Peyer's patch (tissue), 4 donors: ENCODE measurements around the gene TMOD2. TPM values are rescaled to one million over a fixed set of nuclear protein-coding genes. Genes with fewer than 3 reads are reported as not detected.

Experiments used
- DNase-seq, 3 donors: peaks; one replicate each; pipeline ENCODE4 v3.0.0-alpha.2; 2017 to 2019
- H3K27ac ChIP-seq, 4 donors: fragments of 200-600 bp; sonication (generic); one replicate each; pipeline ENCODE4 v1.5.1; 2016 to 2019
- H3K27me3 ChIP-seq, 2 donors: fragments of 200-600 bp; sonication (generic); one replicate each; pipeline ENCODE4 v1.5.1; 2019
- H3K36me3 ChIP-seq, 3 donors: fragments of 200-600 bp; sonication (generic); one replicate each; pipeline ENCODE4 v1.5.1; 2016 to 2019
- H3K4me1 ChIP-seq, 4 donors: fragments of 200-600 bp; sonication (generic); one replicate each; pipeline ENCODE4 v1.5.1; 2016 to 2019
- H3K4me3 ChIP-seq, 4 donors: fragments of 200-600 bp; sonication (generic); 1 replicate in 3 of 4; 2 replicates in 1 of 4; pipeline ENCODE4 v1.5.1; 2016 to 2019; ENCODE audit warnings: mild to moderate bottlenecking in 1 of 4
- H3K9me3 ChIP-seq, 4 donors: fragments of 200-600 bp; sonication (generic); one replicate each; pipeline ENCODE4 v1.5.1; 2016 to 2019; ENCODE audit warnings: mild to moderate bottlenecking in 1 of 4
- POLR2A ChIP-seq, 2 donors: fragments of 450-650 bp; IDR thresholded peaks; one replicate each; pipeline ENCODE4 v1.5.1; 2017; ENCODE audit warnings: antibody characterized with exemption in 2 of 2, mild to moderate bottlenecking in 2 of 2, moderate library complexity in 2 of 2
- total RNA-seq, 4 donors: library from RNA; depleted of rRNA; stranded (reverse); fragments of >200 nt; gene quantifications; one replicate each; pipeline ENCODE4 v1.1.0, GENCODE V29; 2016
- TF ChIP-seq, protein P1 (sequence below), 6 experiments: fragments of 450-650 bp in 4 of 6; fragments of 200-600 bp in 2 of 6; sonication (generic) in 1 of 6; IDR thresholded peaks; one replicate each; pipeline ENCODE4 v1.5.1; 2017 to 2019; ENCODE audit warnings: antibody characterized with exemption in 6 of 6, mild to moderate bottlenecking in 3 of 6, moderate library complexity in 1 of 6

The TMOD2 gene
- total RNA-seq, 4 donors from 2014 or later = 4.0 to 25.6 (median 6.6) TPM

DNA sequence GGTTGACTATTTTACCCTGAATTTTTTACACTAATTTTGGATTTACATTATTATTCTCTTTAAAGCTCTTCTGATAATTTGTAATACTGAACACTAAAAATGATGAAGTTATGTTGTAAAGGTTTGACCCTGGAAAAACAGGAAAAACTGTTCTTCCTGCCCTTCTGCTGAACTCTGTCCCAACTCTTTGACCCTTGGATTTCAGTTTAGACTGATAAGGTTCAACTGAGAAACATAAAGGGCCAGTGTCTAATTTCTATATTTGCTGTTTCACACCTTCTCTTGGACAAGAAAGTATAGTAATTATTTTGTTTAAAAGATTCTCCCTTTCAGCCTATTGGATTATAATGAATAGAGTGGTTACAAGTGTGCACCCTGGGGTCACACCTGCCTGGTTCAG, 65.2 kb downstream of the TMOD2 start:
- H3K4me3 ChIP-seq = no peak overlapping the region
- H3K9me3 ChIP-seq = peaks cover 0 to 3% (median 0%) of the 10 kb centered on the region in 4 donors
- H3K27ac ChIP-seq = no peak overlapping the region
- no peaks in the 10 kb centered on the region for H3K36me3 ChIP-seq
- H3K4me1 ChIP-seq = peaks cover 0 to 8% (median 0%) of the 10 kb centered on the region in 4 donors
- no peaks in the 10 kb centered on the region for H3K27me3 ChIP-seq
- TF ChIP-seq POLR2A (IDR thresholded peaks at IDR 0.05) = no peak
- TF ChIP-seq, protein P1, sequence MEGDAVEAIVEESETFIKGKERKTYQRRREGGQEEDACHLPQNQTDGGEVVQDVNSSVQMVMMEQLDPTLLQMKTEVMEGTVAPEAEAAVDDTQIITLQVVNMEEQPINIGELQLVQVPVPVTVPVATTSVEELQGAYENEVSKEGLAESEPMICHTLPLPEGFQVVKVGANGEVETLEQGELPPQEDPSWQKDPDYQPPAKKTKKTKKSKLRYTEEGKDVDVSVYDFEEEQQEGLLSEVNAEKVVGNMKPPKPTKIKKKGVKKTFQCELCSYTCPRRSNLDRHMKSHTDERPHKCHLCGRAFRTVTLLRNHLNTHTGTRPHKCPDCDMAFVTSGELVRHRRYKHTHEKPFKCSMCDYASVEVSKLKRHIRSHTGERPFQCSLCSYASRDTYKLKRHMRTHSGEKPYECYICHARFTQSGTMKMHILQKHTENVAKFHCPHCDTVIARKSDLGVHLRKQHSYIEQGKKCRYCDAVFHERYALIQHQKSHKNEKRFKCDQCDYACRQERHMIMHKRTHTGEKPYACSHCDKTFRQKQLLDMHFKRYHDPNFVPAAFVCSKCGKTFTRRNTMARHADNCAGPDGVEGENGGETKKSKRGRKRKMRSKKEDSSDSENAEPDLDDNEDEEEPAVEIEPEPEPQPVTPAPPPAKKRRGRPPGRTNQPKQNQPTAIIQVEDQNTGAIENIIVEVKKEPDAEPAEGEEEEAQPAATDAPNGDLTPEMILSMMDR (IDR thresholded peaks at IDR 0.05) = no peak
- no peak for DNase-seq

DNA sequence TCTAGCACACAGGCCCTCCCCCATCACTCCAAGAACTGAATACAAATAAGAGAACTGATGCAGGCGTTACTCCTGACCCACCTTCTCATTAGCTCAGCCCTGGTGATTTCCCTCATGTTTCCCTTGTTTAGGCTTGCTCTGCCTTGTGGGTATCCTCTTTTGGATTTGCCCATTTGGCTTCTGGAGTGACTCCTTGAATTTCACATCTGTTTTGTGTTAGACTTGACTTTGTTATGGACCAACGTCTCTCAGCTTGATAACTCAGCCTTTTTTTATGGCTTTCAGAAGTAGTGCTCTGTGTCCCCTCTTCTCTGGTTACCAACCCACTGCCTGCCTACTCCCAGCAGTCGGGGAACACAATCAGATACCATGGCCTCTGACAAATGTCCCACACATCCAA, 66.8 kb downstream of the TMOD2 start:
- peaks cover 0 to 8% (median 0%) of the 10 kb centered on the region in 4 donors for H3K4me1 ChIP-seq
- H3K27me3 ChIP-seq = no peaks in the 10 kb centered on the region
- H3K4me3 ChIP-seq = no peak overlapping the region
- H3K9me3 ChIP-seq = peaks cover 0 to 7% (median 0%) of the 10 kb centered on the region in 4 donors
- no peaks in the 10 kb centered on the region for H3K36me3 ChIP-seq
- TF ChIP-seq POLR2A (IDR thresholded peaks at IDR 0.05) = no peak
- TF ChIP-seq, protein P1 (IDR thresholded peaks at IDR 0.05) = no peak
- H3K27ac ChIP-seq = no peak overlapping the region
- no peak for DNase-seq

DNA sequence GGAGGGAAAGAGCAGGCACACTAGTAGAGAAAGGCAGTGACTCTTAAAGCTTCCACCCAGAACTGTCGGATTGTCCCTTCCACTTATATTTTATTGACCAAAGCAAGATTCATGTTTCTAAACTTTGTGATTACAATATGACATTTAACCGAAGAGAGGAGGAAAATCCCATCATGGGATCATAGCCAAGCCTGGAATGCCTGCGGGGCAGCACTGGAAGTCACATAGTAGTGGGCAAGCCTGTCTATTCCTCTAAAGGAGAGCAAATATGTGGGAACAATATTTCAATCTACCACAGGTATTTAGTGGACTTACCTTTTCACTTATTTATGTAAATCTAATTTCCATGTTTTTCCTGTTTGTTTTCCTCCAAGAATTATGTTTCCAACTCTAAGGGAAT, 74.3 kb downstream of the TMOD2 start:
- no peaks in the 10 kb centered on the region for H3K36me3 ChIP-seq
- H3K4me1 ChIP-seq = peaks cover 0 to 2% (median 0%) of the 10 kb centered on the region in 4 donors
- TF ChIP-seq, protein P1 (IDR thresholded peaks at IDR 0.05) = no peak
- TF ChIP-seq POLR2A (IDR thresholded peaks at IDR 0.05) = no peak
- H3K9me3 ChIP-seq = peaks cover 0 to 7% (median 0%) of the 10 kb centered on the region in 4 donors
- no peak for DNase-seq
- no peaks in the 10 kb centered on the region for H3K27me3 ChIP-seq
- no peak overlapping the region for H3K4me3 ChIP-seq
- no peak overlapping the region for H3K27ac ChIP-seq

DNA sequence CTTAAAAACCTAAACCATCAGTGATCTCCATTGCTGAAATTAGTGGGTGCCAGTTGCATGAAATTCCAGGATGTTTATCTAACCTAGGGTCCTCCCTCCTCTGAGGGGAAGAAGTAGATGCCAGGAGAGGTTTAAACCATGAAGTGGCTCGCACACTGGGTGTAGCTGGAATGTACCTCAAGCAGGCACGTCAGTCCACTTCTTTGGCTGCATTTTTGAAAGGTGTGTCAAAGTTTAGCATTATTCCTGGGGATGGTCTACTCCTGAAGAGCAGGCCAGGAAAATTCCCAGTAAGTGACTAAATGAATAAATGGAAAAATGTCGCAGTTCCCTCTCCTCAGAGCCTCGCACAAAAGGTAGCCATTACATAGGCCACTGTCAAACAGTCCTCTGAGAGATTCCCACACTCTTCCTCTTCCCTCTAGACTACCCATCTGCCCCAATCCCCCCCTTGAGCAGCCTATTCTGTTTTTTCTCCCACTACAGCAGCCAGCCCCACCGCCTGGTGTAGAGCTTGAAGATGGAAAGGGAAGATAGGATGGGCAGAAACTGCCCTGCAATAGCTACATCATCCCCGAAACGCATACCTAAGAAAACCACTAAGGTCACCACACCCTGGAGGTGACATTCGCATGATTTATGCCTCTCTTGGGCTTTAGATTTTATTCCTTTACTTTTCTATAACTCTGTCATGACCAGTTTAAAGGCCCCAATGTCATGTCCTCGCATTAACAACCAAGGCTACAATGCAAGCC, 77.4 kb downstream of the TMOD2 start:
- Histone ChIP-seq H3K4me3 (peak overlapping the region in 1 of 4 donors; percentile 97), H3K4me1 (peaks cover 0 to 20% (median 2%) of the 10 kb centered on the region in 4 donors), H3K36me3 (no peaks in the 10 kb centered on the region), H3K27ac (peak overlapping the region in 1 of 4 donors; percentile 92), H3K9me3 (no peaks in the 10 kb centered on the region), H3K27me3 (no peaks in the 10 kb centered on the region)
- TF ChIP-seq, protein P1 (IDR thresholded peaks at IDR 0.05) = no peak
- TF ChIP-seq POLR2A (IDR thresholded peaks at IDR 0.05) = no peak
- no peak for DNase-seq

DNA sequence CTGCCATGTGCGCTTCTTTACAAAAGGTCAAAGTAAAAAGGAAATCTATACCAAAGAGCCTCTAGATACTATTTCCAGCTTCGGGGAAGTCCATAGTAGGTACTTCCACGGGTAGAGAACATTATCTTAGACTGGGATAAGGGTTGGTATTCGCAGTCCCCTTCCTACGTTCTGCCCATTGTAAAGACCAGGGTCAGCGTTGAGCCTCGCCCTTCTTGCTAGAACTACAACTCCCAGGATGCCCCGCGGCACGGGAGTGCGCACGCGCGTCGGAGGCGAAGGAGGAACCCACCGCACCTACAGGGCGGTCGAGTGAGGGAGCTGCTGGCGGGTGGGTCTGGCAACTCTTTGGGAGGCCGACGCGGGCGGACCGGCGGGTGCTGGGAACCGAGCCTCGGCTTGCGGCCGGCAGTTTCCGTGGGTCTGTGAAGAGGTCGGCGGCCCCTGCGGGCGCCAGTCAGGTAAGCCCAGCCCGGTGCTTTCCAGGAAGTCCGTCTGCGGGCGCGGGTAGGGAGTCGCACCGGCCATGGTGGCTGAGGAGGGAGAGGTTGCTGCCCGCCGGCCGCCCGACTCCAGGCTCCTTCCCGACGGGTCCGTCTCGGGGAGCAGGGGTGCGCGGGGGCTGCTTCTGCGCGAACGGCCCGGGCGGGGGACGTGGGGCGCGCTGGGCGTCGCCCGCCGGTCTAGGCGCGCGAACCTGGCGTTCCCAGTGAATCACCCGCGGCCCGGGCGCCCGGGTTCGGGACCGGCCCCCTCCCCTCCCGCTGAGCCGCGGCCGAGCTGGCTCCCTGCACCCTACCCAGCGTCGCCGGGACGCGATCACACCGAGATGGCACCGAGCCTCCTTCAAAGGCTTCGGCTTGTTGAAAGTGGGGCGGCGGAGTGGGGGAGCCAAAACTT, 78.2 kb downstream of the TMOD2 start, which contains the start of gene TMOD3:
Gene TMOD3, plus strand, starts transcription at position 278 of the 900 bp plus-strand sequence. CDS start 33,232 bp downstream, outside the sequence.
- Histone ChIP-seq H3K27me3 (no peaks in the 10 kb centered on the region), H3K4me3 (peak within 1 kb of the TSS; percentile 89 to 97 (median 94)), H3K36me3 (no peaks in the 10 kb centered on the region), H3K4me1 (peaks cover 0 to 20% (median 2%) of the 10 kb centered on the region in 4 donors), H3K27ac (peak within 1 kb of the TSS; percentile 92 to 97 (median 96)), H3K9me3 (no peaks in the 10 kb centered on the region)
- peak; percentile 94 to 95 for TF ChIP-seq POLR2A (IDR thresholded peaks at IDR 0.05)
- TF ChIP-seq, protein P1 (IDR thresholded peaks at IDR 0.05) = peak in 1 of 6 experiments; percentile 24
- DNase-seq = peak; percentile 92 to 97 (median 96)
